CD4-positive, alpha-beta T cell treated with Interleukin-1 beta for 1 hour (primary cell): ENCODE data around the gene ZNF560.
A peak's percentile ranks its signal among the peaks of the same experiment; 100 is the strongest.
"Not testable (repeated sequence)": the region's sequence is repeated elsewhere in the genome, so short reads cannot be mapped to it uniquely, and the experiment has no call there.

ENCODE experiments used
- DNase-seq, 2 donors: peaks; one replicate each; pipeline ENCODE4 v3.0.0-alpha.2; 2020 to 2022

ZNF560 gene

DNA sequence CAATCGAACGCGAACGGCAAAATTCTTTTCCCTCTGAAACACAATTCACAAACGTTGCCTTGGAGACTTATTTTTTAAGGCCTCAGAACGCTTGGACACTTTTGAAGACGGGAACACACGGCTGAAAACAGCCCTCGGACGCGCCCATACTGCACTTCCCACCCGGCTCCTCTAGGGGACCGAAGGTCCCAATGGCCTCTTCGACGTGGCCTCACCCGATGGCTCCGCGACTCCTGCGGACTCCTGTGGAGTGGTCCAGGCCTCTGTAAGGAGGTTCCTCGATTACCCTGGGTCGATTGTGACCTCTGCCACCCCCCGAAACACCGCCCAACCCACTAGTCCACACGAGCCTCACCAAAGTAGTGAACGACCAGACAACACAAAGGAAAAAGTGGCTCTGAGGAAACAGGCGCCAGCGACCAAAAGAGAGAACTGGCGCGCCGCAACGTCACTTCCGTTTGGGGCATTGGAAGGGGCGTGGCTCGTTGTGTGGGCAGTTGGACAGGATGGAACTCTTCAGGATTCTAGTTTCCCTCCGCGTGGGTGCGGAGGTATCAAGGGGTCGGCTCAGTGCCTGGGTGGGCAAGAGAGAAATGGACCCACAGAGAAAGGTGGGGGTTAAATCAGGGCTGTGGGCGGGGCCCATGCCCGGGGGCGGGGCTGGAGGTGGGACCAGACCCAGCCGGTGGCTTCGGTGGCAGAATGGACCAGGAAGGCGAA, at the start of gene ZNF560:
ZNF560 (minus strand) TSS at position 434 of the 720 bp plus-strand sequence. CDS start 23,303 bp downstream, outside the sequence.
- no peak for DNase-seq

- no peak for DNase-seq
These were observed 49.5 kb upstream of the ZNF560 start for GRCh38 chr19:9547870-9548269.

DNA sequence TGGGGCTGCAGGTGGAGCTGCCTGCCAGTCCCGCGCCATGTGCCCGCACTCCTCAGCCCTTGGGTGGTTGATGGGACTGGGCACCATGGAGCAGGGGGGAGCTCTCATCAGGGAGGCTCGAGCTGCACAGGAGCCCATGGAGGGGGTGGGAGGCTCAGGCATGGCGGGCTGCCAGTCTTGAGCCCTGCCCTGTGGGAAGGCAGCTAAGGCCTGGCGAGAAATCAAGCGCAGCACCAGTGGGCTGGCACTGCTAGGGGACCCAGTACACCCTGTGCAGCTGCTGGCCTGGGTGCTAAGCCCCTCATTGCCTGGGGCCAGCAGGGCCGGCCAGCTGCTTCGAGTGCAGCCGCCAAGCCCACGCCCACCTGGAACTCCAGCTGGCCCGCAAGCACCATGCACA, 42.9 kb upstream of the ZNF560 start:
- DNase-seq: not testable (repeated sequence)

- DNase-seq: not testable (repeated sequence)
These were observed 41.5 kb upstream of the ZNF560 start for GRCh38 chr19:9539921-9540320.

- not testable (repeated sequence) for DNase-seq
These were observed 40.8 kb upstream of the ZNF560 start for GRCh38 chr19:9539201-9539600.

- DNase-seq: peak; percentile 86 to 87
These were observed 40.0 kb upstream of the ZNF560 start, which contains the start of gene ZNF426 for GRCh38 chr19:9538183-9539058. ZNF426 (minus strand) TSS chr19:9538645; CDS start chr19:9536232, 2,413 bp downstream.

DNA sequence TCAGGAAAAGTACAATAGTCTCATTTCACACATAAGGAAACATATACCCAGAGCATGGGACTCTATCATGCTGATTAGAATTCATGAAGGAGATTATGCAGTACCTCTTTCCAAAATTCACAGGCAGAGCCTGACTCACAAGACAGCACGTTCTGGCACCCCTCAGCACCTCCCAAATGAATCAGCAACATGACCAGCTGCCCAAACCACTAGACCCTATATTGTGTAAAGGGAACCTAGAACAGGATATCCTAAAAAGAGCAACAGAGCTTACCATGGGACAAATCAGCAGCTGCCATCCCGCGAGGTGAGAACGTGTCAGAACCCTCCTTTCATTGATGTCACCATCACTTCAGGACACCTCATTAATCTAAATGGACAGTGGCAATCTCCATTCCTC, 37.5 kb upstream of the ZNF560 start:
- DNase-seq: no peak

- DNase-seq: no peak
These were observed 33.5 kb upstream of the ZNF560 start for GRCh38 chr19:9531933-9532332.

DNA sequence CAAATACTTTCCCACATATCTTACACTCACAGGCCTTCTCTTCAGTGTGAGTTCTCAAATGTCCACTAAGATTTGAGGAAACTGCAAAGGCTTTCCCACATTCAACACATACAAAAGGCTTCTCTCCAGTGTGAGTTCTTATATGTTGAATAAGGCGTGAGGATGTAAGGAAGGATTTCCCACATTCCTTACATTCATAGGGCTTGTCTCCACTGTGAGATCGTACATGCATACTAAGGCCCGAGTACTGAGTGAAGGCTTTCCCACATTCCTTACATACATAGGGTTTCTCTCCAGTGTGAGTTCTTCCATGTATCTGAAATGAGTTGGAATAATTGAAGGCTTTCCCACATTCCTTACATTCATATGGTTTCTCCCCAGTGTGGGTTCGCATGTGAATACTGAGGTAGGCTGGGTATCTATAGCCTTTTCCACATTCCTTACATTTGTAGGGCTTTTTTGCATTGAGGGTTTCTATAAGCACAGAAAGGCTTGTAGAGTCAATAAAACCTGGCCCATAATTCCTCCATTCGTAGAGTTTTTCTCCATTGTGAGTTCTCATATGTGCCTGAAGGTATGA, 30.4 kb upstream of the ZNF560 start:
- no peak for DNase-seq

DNA sequence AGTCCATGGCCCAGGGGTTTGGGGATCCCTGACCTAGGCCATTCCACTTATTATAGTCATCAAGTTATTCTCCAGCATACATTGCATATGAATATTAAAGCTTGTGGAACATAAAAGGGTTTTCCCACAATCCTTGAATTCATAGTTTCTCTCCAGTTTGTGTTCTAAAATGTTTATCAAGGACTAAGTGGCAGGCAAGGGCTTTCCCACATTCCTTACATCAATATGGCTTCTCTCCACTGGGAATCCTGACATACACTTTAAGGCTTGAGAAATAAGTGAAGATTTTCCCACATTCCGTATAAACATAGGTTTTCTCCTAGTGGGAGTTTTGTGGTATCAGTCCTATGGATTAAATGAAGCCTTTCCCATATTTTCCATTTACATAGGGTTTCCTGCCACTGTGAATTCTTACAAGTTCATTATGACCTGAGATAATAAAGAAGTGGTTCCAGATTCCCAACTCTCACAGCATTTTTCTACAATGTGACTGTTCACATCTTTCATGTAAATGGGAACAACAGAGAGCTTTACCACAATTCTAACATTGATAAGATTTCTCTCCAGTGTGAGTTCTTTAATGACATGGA, 25.6 kb upstream of the ZNF560 start:
- no peak for DNase-seq

GRCh38 chr19:9507285-9507684, 8.9 kb upstream of the ZNF560 start:
- DNase-seq: no peak

DNA sequence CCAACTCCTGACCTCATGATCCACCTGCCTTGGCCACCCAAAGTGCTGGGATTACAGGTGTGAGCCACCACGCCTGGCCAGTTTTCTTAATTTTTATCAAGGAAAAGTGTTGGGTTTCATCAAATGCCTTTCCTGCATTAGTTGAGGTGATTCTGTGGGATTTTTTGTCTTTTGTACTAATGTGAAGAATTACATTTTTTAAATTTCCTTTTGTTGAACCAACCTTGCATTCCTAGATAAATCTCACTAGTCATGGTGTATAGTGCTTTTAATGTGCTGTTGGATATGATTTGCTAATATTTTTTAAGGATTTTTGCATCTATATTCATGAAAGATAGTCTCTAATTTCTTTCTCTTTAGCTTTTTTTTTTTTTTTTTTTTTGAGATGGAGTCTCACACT, 2.4 kb upstream of the ZNF560 start:
- no peak for DNase-seq

DNA sequence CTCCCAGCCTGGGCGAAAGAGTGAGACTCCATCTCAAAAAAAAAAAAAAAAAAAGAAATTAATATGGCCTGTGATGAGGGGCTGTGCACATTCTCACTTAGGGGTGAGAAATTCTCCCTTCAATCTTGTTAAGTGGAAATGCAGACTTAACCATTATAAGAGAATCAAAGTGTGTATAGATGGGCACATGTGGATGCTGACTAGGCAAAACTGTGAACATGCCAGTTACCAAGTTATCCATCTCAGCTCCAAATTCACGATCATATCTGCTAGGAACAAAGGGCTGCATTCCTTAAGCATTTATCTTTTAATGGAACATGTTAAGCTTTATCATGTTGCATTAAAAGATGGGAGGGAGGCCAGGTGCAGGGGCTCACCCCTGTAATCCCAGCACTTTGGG, 4.3 kb downstream of the ZNF560 start:
- DNase-seq: no peak

DNA sequence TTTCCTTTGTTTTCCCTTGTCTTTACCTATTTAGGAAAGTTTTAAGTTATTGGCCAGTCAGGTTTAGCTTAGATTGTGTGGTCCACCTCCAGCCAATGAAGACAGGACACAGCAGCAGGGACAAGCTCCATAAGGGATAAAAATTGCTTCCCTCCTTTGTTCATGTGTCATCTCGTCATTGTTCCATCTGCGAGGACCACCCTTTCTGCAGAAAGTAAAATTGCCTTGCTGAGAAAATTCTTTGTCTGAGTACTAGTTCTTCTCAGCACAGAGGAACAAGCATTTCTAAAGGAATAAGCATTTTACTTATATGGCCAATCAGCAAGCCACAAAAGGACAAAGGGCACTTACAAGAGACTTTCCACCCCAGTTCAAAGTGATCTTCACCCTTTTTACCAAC, 11.4 kb downstream of the ZNF560 start:
- no peak for DNase-seq

DNA sequence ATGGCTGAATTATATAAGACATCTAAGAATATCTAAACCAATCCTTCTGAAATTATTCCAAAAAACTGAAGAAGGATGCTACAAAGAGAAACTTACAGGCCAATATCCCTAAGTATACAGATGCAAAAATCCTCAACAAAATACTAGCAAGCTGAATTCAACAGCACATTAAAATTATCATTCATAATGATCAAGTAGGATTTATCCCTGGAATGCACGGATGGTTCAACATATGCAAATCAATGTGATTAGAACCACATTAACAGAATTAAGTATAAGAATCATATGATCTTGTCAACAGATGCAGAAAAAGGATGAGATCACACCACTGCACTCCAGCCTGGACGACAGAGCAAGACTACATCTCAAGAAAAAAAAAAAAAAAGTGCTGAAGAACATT, 13.3 kb downstream of the ZNF560 start:
- no peak for DNase-seq

DNA sequence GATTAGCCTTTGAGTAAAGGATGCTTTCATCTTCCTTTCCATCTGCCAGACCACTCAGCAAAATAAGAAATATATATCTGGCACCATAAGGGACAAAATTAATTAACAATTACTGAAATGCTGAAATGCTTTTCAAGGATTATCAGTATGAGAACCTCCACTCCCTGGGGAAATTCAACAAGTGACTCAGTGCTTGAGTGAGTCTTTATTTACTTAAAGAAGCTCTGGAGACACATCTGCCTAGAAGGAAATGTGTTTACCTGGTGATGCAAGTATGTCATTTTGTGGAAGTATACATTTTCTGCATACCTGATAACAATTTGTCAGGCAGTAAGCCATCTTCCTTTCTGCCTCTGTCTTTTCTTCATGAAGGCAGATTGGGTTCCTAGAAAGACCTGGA, 23.4 kb downstream of the ZNF560 start:
- no peak for DNase-seq

DNA sequence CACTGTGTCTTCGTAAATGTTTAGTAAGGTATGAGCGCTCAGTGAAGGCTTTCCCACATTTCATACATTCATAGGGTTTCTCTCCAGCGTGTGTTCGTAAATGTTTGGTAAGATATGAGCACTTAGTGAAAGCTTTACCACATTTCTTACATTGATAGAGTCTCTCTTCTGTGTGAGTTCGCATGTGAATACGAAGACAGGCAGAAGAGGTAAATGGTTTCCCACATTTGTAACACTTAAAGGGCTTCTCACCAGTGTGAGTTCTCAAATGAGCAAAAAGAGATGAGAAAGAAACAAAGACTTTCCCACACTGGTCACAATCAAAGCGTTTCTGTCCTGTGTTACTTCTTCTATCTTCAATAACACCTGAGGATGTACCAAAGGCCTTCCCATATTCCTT, 31.3 kb downstream of the ZNF560 start:
- no peak for DNase-seq

- no peak for DNase-seq
These were observed 36.5 kb downstream of the ZNF560 start for GRCh38 chr19:9461938-9462337.

GRCh38 chr19:9456018-9456689, 42.3 kb downstream of the ZNF560 start:
- DNase-seq: no peak

GRCh38 chr19:9453953-9454352, 44.5 kb downstream of the ZNF560 start:
- DNase-seq: no peak

GRCh38 chr19:9445037-9445436, 53.4 kb downstream of the ZNF560 start:
- DNase-seq: no peak

DNA sequence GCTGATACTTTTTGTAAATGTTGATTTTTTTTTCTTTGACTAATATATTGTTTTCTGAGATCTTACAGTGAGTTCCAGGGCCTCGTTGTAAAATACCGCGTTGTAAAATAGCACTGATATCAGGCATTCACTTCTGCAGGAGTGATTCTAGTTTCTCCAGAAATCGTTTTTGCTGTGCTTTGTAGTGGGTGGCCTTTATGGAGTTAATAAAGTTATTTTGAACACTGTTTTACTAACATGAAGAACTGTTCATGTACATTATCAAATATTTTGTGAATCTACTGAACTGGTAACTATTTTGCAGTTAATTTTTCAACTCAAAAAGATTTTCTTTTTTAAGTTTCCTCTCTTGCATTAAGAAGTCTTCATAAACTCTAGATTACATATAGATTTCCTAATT, 62.1 kb downstream of the ZNF560 start:
- no peak for DNase-seq
